ENCODE data around the gene SETX.

The SETX gene

DNA sequence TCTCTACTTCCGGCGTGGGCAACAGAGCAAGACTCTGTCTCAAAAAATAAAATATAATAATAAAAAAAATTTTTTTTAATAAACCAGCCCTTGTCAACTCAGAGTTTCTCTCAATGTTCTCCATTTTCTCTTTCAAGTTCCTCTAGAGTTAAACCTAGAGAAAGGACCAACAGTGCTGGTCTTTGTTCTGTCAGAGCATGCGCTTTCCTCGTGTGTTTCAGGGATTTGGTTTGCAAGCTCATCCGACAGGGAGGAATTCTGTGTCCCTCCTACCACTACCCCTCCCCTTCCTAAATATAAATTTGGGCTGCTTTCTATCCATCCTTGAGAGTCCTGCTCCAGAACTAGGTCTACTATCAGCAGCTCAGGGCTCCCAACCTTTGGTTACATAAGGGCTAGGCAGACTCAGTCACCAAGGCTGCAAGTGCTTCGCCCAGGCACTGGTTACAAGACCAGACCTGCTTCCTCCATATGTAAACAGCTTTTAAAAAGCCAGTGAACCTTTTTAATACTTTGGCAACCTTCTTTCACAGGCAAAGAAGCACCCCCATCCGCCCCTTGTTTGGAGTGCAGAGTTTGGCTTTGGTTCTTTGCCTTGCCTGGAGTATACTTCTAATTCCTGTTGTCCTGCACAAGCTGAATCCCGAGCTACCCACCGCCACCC, 13.5 kb downstream of the SETX start:
- TF ChIP-seq ARNTL (CRISPR knock-in tag; IDR thresholded peaks at IDR 0.05; ENCODE audit: borderline replicate concordance, low read depth): no peak
- no peak for TF ChIP-seq TCF4 (CRISPR knock-in tag; IDR thresholded peaks at IDR 0.05; ENCODE audit: borderline replicate concordance)
- TF ChIP-seq ZFP3 (CRISPR knock-in tag; IDR thresholded peaks at IDR 0.05): no peak
- TF ChIP-seq, protein P1, sequence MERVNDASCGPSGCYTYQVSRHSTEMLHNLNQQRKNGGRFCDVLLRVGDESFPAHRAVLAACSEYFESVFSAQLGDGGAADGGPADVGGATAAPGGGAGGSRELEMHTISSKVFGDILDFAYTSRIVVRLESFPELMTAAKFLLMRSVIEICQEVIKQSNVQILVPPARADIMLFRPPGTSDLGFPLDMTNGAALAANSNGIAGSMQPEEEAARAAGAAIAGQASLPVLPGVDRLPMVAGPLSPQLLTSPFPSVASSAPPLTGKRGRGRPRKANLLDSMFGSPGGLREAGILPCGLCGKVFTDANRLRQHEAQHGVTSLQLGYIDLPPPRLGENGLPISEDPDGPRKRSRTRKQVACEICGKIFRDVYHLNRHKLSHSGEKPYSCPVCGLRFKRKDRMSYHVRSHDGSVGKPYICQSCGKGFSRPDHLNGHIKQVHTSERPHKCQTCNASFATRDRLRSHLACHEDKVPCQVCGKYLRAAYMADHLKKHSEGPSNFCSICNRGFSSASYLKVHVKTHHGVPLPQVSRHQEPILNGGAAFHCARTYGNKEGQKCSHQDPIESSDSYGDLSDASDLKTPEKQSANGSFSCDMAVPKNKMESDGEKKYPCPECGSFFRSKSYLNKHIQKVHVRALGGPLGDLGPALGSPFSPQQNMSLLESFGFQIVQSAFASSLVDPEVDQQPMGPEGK (CRISPR knock-in tag; IDR thresholded peaks at IDR 0.05; ENCODE audit: borderline replicate concordance): no peak
- ATAC-seq: no peak

DNA sequence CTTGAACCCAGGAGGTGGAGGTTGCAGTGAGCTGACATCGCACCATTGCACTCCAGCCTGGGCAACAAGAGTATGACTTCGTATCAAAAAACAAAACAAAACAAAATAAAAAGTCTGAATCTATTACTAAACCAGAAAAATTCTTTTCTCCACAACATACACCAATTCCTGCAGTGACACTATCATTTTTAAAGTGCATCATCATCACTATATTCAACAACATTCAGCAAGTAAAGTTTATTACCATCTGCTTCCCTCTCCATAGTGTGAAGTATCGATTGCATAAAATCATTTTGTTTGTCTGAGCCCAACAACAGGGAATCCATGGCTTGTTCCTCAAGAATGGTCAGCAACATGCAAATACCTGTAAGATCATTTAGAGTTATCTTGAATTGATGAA, 20.4 kb downstream of the SETX start:
- no peak for ATAC-seq
- TF ChIP-seq ZFP30 (CRISPR knock-in tag; IDR thresholded peaks at IDR 0.05) (no peak), GLIS3 (CRISPR knock-in tag; IDR thresholded peaks at IDR 0.05) (no peak), OSR1 (CRISPR knock-in tag; IDR thresholded peaks at IDR 0.05) (no peak), ESRRG (CRISPR knock-in tag; IDR thresholded peaks at IDR 0.05) (no peak), ZNF70 (CRISPR knock-in tag; IDR thresholded peaks at IDR 0.05) (no peak), TOX (CRISPR knock-in tag; IDR thresholded peaks at IDR 0.05; ENCODE audit: borderline replicate concordance) (no peak), ISL1 (CRISPR knock-in tag; IDR thresholded peaks at IDR 0.05) (no peak), TCF4 (CRISPR knock-in tag; IDR thresholded peaks at IDR 0.05; ENCODE audit: borderline replicate concordance) (no peak), ZC3H10 (CRISPR knock-in tag; IDR thresholded peaks at IDR 0.05) (no peak), CSDC2 (CRISPR knock-in tag; IDR thresholded peaks at IDR 0.05) (no peak)
- TF ChIP-seq, protein P1 (CRISPR knock-in tag; IDR thresholded peaks at IDR 0.05; ENCODE audit: borderline replicate concordance): no peak
- TF ChIP-seq, protein P2, sequence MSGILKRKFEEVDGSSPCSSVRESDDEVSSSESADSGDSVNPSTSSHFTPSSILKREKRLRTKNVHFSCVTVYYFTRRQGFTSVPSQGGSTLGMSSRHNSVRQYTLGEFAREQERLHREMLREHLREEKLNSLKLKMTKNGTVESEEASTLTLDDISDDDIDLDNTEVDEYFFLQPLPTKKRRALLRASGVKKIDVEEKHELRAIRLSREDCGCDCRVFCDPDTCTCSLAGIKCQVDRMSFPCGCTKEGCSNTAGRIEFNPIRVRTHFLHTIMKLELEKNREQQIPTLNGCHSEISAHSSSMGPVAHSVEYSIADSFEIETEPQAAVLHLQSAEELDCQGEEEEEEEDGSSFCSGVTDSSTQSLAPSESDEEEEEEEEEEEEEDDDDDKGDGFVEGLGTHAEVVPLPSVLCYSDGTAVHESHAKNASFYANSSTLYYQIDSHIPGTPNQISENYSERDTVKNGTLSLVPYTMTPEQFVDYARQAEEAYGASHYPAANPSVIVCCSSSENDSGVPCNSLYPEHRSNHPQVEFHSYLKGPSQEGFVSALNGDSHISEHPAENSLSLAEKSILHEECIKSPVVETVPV (CRISPR knock-in tag; IDR thresholded peaks at IDR 0.05): no peak

DNA sequence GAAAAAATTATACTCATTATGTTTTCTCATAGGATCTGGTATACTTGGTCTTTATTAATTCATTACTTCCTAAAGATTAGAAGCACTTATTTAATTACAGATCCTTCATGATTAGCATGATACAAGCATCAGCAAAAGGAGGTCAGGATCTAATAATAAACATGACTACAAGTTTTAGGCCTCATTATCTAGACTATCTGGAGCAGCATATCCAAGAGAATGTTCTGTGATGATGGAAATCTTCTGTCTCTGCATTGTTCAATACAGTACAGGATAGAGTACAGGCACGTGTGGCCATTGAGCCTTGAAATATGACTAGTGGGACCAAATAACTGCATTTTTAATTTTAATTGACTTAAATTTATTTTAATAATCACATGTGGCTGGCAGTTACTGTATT, 21.2 kb downstream of the SETX start:
- TF ChIP-seq ZNF70 (CRISPR knock-in tag; IDR thresholded peaks at IDR 0.05): no peak
- no peak for TF ChIP-seq TOX (CRISPR knock-in tag; IDR thresholded peaks at IDR 0.05; ENCODE audit: borderline replicate concordance)
- TF ChIP-seq ISL1 (CRISPR knock-in tag; IDR thresholded peaks at IDR 0.05): no peak
- no peak for TF ChIP-seq ESRRG (CRISPR knock-in tag; IDR thresholded peaks at IDR 0.05)
- no peak for TF ChIP-seq BACH2 (CRISPR knock-in tag; IDR thresholded peaks at IDR 0.05; ENCODE audit: borderline replicate concordance)
- ATAC-seq: no peak

DNA sequence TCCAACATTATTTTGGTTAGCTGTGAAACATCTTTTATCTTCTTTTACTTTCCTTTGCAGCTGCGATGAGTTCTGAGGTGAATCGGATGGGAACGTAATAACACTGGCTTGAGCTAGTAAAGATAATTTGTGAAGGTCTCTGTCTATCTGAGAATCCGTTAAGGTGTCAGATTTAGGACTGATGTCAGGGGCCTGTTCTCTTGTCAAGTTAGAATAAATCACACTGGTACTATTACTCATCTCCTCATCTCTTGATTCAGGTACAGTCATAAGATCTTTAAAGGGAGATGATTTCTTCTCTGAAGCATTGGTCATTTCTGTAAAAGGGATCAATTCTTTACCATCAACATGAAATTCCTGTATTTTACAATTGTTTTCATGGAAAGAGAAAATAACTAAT, 26.2 kb downstream of the SETX start:
- ATAC-seq: no peak
- TF ChIP-seq TCF4 (CRISPR knock-in tag; IDR thresholded peaks at IDR 0.05; ENCODE audit: borderline replicate concordance) (no peak), ESRRG (CRISPR knock-in tag; IDR thresholded peaks at IDR 0.05) (no peak), RARB (CRISPR knock-in tag; IDR thresholded peaks at IDR 0.05) (no peak), OSR1 (CRISPR knock-in tag; IDR thresholded peaks at IDR 0.05) (no peak), SNAI2 (CRISPR knock-in tag; IDR thresholded peaks at IDR 0.05) (no peak), CSDC2 (CRISPR knock-in tag; IDR thresholded peaks at IDR 0.05) (no peak), ZFP3 (CRISPR knock-in tag; IDR thresholded peaks at IDR 0.05) (no peak), TOX (CRISPR knock-in tag; IDR thresholded peaks at IDR 0.05; ENCODE audit: borderline replicate concordance) (no peak), ARNTL (CRISPR knock-in tag; IDR thresholded peaks at IDR 0.05; ENCODE audit: borderline replicate concordance, low read depth) (no peak), PPARA (CRISPR knock-in tag; IDR thresholded peaks at IDR 0.05; ENCODE audit: borderline replicate concordance) (no peak), ZNF8 (CRISPR knock-in tag; IDR thresholded peaks at IDR 0.05) (no peak), ZNF565 (CRISPR knock-in tag; conservative IDR thresholded peaks at IDR 0.05; ENCODE audit: low read depth) (no peak), ISL1 (CRISPR knock-in tag; IDR thresholded peaks at IDR 0.05) (no peak), GLIS3 (CRISPR knock-in tag; IDR thresholded peaks at IDR 0.05) (no peak)
- TF ChIP-seq, protein P2 (CRISPR knock-in tag; IDR thresholded peaks at IDR 0.05): no peak
- TF ChIP-seq, protein P3, sequence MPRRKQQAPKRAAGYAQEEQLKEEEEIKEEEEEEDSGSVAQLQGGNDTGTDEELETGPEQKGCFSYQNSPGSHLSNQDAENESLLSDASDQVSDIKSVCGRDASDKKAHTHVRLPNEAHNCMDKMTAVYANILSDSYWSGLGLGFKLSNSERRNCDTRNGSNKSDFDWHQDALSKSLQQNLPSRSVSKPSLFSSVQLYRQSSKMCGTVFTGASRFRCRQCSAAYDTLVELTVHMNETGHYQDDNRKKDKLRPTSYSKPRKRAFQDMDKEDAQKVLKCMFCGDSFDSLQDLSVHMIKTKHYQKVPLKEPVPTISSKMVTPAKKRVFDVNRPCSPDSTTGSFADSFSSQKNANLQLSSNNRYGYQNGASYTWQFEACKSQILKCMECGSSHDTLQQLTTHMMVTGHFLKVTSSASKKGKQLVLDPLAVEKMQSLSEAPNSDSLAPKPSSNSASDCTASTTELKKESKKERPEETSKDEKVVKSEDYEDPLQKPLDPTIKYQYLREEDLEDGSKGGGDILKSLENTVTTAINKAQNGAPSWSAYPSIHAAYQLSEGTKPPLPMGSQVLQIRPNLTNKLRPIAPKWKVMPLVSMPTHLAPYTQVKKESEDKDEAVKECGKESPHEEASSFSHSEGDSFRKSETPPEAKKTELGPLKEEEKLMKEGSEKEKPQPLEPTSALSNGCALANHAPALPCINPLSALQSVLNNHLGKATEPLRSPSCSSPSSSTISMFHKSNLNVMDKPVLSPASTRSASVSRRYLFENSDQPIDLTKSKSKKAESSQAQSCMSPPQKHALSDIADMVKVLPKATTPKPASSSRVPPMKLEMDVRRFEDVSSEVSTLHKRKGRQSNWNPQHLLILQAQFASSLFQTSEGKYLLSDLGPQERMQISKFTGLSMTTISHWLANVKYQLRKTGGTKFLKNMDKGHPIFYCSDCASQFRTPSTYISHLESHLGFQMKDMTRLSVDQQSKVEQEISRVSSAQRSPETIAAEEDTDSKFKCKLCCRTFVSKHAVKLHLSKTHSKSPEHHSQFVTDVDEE (CRISPR knock-in tag; IDR thresholded peaks at IDR 0.05): no peak
- TF ChIP-seq, protein P1 (CRISPR knock-in tag; IDR thresholded peaks at IDR 0.05; ENCODE audit: borderline replicate concordance): no peak
- TF ChIP-seq, protein P4, sequence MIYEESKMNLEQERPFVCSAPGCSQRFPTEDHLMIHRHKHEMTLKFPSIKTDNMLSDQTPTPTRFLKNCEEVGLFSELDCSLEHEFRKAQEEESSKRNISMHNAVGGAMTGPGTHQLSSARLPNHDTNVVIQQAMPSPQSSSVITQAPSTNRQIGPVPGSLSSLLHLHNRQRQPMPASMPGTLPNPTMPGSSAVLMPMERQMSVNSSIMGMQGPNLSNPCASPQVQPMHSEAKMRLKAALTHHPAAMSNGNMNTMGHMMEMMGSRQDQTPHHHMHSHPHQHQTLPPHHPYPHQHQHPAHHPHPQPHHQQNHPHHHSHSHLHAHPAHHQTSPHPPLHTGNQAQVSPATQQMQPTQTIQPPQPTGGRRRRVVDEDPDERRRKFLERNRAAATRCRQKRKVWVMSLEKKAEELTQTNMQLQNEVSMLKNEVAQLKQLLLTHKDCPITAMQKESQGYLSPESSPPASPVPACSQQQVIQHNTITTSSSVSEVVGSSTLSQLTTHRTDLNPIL (CRISPR knock-in tag; IDR thresholded peaks at IDR 0.05; ENCODE audit: low read depth): no peak
